ENCODE data around the gene SYT9.

DNA sequence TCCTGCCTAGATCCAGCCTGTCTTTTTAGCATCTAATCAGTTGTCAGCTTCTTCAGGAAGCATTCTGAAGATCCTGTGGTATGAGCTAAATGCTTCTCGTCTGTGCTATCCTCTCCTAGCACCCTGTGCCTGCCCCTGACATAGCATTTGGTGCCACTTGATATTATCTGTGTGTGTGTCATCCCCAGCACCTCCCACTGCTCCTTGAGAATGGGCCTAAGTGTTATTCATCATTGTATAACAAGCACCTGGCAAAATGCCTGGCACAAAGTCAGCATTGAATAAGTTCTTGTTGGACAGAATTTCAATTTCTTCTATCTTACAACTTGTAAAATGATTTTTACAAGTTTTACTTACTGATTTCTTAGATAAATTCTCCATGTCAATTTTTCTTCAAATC, 205.5 kb downstream of the SYT9 start:
- TF ChIP-seq, protein P1, sequence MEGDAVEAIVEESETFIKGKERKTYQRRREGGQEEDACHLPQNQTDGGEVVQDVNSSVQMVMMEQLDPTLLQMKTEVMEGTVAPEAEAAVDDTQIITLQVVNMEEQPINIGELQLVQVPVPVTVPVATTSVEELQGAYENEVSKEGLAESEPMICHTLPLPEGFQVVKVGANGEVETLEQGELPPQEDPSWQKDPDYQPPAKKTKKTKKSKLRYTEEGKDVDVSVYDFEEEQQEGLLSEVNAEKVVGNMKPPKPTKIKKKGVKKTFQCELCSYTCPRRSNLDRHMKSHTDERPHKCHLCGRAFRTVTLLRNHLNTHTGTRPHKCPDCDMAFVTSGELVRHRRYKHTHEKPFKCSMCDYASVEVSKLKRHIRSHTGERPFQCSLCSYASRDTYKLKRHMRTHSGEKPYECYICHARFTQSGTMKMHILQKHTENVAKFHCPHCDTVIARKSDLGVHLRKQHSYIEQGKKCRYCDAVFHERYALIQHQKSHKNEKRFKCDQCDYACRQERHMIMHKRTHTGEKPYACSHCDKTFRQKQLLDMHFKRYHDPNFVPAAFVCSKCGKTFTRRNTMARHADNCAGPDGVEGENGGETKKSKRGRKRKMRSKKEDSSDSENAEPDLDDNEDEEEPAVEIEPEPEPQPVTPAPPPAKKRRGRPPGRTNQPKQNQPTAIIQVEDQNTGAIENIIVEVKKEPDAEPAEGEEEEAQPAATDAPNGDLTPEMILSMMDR (IDR thresholded peaks at IDR 0.05), result no peak
- TF ChIP-seq POLR2A (IDR thresholded peaks at IDR 0.05), result no peak
